Coronary artery (tissue), 2 donors: Measurements from ENCODE around the gene UCHL1.
"Not testable (repeated sequence)": the region's sequence is repeated elsewhere in the genome, so short reads cannot be mapped to it uniquely, and the experiment has no call there.

Experiments used
- DNase-seq: peaks from one replicate; pipeline ENCODE4 v3.0.0-alpha.2; 2017; ENCODE audit warnings: low spot score
- H3K27ac ChIP-seq, 2 donors: fragments of 200-600 bp; sonication (generic); one replicate each; pipeline ENCODE4 v1.5.1; 2016 to 2019
- H3K4me3 ChIP-seq: fragments of 200-600 bp; sonication (generic); 2 replicates; pipeline ENCODE4 v1.5.1; 2016; ENCODE audit warnings: mild to moderate bottlenecking, moderate library complexity
- TF ChIP-seq, protein P1 (sequence below): fragments of 200-600 bp; sonication (generic); IDR thresholded peaks from one replicate; pipeline ENCODE4 v1.5.1; 2019; ENCODE audit warnings: antibody characterized with exemption

The UCHL1 gene

DNA sequence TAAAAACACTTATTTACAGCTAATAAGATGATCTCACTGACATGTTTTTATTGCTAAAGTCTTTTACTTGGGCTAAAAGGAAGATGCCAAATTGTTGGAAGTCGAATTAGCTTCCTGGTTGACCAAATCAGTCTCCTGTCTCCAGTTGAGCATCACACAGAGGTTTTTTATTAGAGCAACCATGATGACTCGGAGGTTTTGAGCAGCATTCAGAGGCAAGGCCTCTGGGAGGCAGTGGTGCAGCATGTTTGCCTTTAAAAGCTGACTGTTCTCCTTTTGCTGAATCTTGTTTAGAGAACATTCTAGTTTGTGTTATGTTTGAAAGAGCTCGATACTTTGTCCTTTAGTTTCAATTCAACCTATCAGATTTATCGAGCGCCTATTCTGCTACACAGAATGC is 2.1 kb downstream of the UCHL1 start:
- DNase-seq, result no peak
- TF ChIP-seq, protein P1, sequence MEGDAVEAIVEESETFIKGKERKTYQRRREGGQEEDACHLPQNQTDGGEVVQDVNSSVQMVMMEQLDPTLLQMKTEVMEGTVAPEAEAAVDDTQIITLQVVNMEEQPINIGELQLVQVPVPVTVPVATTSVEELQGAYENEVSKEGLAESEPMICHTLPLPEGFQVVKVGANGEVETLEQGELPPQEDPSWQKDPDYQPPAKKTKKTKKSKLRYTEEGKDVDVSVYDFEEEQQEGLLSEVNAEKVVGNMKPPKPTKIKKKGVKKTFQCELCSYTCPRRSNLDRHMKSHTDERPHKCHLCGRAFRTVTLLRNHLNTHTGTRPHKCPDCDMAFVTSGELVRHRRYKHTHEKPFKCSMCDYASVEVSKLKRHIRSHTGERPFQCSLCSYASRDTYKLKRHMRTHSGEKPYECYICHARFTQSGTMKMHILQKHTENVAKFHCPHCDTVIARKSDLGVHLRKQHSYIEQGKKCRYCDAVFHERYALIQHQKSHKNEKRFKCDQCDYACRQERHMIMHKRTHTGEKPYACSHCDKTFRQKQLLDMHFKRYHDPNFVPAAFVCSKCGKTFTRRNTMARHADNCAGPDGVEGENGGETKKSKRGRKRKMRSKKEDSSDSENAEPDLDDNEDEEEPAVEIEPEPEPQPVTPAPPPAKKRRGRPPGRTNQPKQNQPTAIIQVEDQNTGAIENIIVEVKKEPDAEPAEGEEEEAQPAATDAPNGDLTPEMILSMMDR, result no peak
- Histone ChIP-seq H3K27ac (no peak overlapping the region), H3K4me3 (no peak overlapping the region)

DNA sequence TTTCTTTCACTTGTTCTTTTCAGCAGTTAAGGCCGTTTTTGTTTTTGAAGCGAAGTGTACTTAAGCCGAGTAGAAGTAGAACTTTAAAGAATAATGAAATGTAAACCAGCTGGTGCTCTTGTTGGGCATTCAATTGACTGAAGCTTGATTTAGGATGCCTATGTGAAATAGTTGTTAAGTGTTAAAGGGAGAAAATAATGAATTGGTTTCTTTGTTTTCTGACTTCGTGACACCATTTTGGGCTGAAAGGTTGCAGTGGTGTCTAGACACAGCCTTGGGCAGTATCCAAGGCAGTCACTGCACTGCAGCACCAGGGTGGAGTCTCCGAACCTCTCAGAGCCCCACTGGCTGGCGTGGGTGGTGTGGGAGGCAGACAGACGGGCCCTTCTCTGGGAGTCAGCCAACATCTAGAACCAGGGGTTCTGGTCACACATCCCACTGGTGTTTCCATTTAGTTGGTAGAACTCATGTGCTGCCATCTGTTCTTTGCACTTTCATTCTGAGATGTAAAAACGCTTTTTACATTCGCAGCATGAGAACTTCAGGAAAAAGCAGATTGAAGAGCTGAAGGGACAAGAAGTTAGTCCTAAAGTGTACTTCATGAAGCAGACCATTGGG is 3.5 kb downstream of the UCHL1 start:
- Histone ChIP-seq H3K27ac (no peak overlapping the region), H3K4me3 (no peak overlapping the region)
- TF ChIP-seq, protein P1, result no peak
- DNase-seq, result no peak

DNA sequence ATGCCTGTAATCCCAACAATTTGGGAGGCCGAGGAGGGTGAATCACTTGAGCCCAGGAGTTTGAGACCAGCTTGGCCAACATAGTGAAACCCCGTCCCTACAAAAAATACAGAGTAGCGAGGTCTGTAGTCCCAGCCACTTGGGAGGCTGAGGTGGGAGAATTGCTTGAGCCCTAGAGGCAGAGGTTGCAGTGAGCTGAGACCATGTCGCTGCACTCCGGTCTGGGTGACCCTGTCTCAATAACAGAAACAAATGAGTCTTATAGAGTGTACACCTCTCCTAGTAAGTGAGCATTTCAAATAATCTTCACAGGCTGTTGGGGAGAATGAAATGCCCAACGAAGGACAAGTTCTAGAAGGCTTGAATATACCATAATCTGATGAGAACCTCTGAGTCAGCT is 5.5 kb downstream of the UCHL1 start:
- Histone ChIP-seq H3K27ac (no peak overlapping the region), H3K4me3 (no peak overlapping the region)
- TF ChIP-seq, protein P1, result no peak
- DNase-seq, result no peak

DNA sequence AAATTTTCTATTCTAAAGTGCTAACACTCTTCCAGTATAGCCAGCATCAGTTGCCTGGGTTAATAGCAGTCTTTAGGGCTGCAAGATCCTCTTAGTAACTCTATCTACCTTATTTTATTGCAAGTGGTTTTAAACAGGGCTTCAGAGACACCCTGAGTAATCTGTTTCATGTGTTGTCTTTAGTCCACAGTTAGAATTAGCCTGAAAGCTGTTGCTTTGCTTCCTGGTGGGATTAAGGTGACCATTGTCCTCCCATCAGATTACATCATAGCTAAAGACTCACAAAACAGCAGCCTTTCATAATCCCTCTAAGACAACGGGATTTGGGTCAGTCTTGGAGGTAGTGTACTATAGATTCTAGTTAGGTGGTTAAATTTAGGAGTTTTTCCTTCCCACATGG is 7.5 kb downstream of the UCHL1 start:
- no peak for DNase-seq
- TF ChIP-seq, protein P1, result no peak
- no peak overlapping the region for H3K4me3 ChIP-seq

DNA sequence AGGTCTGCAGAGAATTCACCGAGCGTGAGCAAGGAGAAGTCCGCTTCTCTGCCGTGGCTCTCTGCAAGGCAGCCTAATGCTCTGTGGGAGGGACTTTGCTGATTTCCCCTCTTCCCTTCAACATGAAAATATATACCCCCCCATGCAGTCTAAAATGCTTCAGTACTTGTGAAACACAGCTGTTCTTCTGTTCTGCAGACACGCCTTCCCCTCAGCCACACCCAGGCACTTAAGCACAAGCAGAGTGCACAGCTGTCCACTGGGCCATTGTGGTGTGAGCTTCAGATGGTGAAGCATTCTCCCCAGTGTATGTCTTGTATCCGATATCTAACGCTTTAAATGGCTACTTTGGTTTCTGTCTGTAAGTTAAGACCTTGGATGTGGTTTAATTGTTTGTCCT is 11.3 kb downstream of the UCHL1 start:
- Histone ChIP-seq H3K27ac (no peak overlapping the region), H3K4me3 (no peak overlapping the region)
- TF ChIP-seq, protein P1, result no peak
- DNase-seq, result no peak

More for the DNA sequence above, 7.5 kb downstream of the UCHL1 start:
- no peak overlapping the region for H3K27ac ChIP-seq

DNA sequence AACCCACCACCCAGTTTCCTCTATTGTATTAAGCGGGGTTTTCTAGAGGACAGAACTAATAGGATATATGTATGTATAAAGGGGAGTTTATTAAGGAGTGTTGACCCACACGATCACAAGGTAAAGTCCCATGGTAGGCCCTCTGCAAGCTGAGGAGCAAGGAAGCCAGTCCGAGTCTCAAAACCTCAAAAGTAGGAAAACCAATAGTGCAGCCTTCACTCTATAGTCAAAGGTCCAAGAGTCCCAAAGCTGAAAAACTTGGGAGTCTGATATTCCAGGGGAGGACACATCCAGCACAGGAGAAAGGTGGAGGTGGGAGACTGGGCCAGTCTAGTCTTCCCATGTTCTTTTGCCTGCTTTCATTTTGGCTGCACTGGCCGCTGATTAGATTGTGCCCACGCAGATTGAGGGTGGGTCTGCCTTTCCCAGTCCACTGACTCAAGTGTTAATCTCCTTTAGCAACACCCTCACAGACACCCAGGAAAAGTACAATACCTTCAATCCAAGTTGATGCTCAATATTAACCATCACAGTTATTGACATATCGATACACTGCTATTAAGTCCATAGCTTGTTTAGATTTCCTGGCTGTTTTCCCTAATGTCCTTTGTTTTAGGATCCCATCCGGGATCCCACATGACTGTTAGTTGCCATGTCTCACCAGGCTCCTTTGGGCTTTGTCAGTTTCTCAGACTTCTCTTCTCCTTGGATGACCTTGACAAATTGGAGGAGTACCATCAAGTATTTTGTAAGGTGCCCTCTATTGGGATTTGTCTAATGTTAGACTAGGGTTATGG is 12.2 kb downstream of the UCHL1 start:
- no peak overlapping the region for H3K4me3 ChIP-seq
- TF ChIP-seq, protein P1, result no peak
- DNase-seq, result no peak
- H3K27ac ChIP-seq, result no peak overlapping the region

DNA sequence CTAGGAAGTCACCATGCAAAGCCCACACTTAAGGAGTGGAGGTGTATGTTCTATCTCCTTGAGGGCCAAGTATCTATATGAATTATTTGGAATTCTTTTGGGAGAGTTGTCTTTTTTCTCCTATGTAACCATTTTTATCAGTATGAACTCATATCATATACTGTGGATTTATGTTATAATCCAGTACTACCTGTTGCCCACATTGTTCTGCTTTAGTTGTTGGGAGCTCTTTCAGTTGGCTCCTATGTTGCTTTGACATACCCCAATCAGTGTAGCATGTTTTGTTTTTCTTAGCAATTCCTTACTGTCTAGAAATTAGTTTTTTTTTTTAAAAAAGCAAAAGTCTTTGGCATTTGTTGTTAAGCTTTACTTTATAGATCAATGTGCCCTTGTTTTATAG is 13.0 kb downstream of the UCHL1 start:
- TF ChIP-seq, protein P1, result no peak
- no peak for DNase-seq
- Histone ChIP-seq H3K27ac (no peak overlapping the region), H3K4me3 (no peak overlapping the region)

DNA sequence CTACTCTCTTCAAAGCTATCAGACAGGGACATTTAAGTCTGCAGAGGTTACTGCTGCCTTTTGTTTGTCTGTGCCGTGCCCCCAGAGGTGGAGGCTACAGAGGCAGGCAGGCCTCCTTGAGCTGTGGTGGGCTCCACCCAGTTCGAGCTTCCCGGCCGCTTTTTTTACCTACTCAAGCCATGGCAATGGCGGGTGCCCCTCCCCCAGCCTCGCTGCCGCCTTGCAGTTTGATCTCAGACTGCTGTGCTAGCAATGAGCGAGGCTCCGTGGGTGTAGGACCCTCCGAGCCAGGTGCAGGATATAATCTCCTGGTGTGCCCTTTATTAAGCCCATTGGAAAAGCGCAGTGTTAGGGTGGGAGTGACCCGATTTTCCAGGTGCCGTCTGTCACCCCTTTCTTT is 19.2 kb downstream of the UCHL1 start:
- not testable (repeated sequence) for H3K27ac ChIP-seq, H3K4me3 ChIP-seq, DNase-seq
